K562 (cell line): Measurements from ENCODE around the gene FAM20C. TPM values are rescaled to one million over a fixed set of nuclear protein-coding genes. Genes with fewer than 3 reads are reported as not detected.

Experiments used
- ATAC-seq: fragments of 200-7000 bp; cut with Tn5 transposase; 3 replicates; pipeline ENCODE4 v1.9.1; 2020; ENCODE audit warnings: moderate library complexity
- BruUV-seq: library from RNA; stranded (reverse); fragments of 400-500 nt; replicated peaks from 2 replicates; lab custom pipeline; 2021; lab: Mats Ljungman, UMichigan
- CTCF ChIA-PET: fragments of 300-600 bp; formaldehyde crosslinking; extraction: SDS; loops from one replicate; lab custom pipeline; 2021; ENCODE audit warnings: low intra/inter-chr PET ratio; lab: Yijun Ruan, JAX
- POLR2A ChIA-PET: fragments of 300-600, 350-650 bp; sonication (Branson Sonifier 250); formaldehyde crosslinking; extraction: SDS; loops from one replicate; lab custom pipeline; 2021; ENCODE audit warnings: antibody characterized with exemption, inconsistent platforms; lab: Yijun Ruan, JAX
- DNase-seq, 4 experiments: peaks; one replicate each; pipeline versions ENCODE4 v3.0.0 to v3.0.0-alpha.2; 2011 to 2018; ENCODE audit warnings: low spot score in 3 of 4, mixed read lengths in 3 of 4; ENCODE audit errors: extremely low read depth in 1 of 4
- FAIRE-seq: peaks from 2 replicates; lab custom pipeline; 2011; peaks lifted over from hg19 to GRCh38; lab: Jason Lieb, UNC
- H2AFZ ChIP-seq: 2 replicates; pipeline ENCODE4 v1.6.0; 2011; ENCODE audit warnings: low read depth, low read length, control low read depth, inconsistent platforms
- H3K27ac ChIP-seq: fragments of 200-600 bp; 3 replicates; pipeline ENCODE4 v1.8.0; 2011; ENCODE audit warnings: low read depth, mild to moderate bottlenecking, control low read depth, inconsistent platforms, low read length, moderate library complexity, mixed read lengths; ENCODE audit errors: extremely low read depth
- H3K27me3 ChIP-seq, 2 experiments: fragments of 300-600 bp in 1 of 2; 2 replicates in 1 of 2; 3 replicates in 1 of 2; pipeline versions ENCODE4 v1.6.0 to v1.8.0; 2011; ENCODE audit warnings: inconsistent platforms in 2 of 2, low read length in 2 of 2, mild to moderate bottlenecking in 1 of 2, mixed read lengths in 1 of 2, moderate library complexity in 1 of 2; ENCODE audit not compliant: control insufficient read depth in 2 of 2, insufficient read depth in 2 of 2
- H3K36me3 ChIP-seq: fragments of 300-600 bp; 3 replicates; pipeline ENCODE4 v1.8.0; 2011; ENCODE audit warnings: mild to moderate bottlenecking, low read length, inconsistent platforms; ENCODE audit not compliant: control insufficient read depth, insufficient read depth
- H3K4me1 ChIP-seq, 2 experiments: fragments of 200-600 bp in 1 of 2; replicated peaks in 1 of 2; 2 replicates in 1 of 2; 3 replicates in 1 of 2; pipeline versions ENCODE4 v1.5.1 to v1.8.0; 2011; ENCODE audit warnings: inconsistent platforms in 2 of 2, low read length in 2 of 2, mild to moderate bottlenecking in 1 of 2, mixed read lengths in 1 of 2, moderate library complexity in 1 of 2; ENCODE audit not compliant: control insufficient read depth in 2 of 2, insufficient read depth in 2 of 2
- H3K4me2 ChIP-seq: 2 replicates; pipeline ENCODE4 v1.6.1; 2011; ENCODE audit warnings: low read length, control low read depth, inconsistent platforms, mixed read lengths; ENCODE audit not compliant: insufficient read depth
- H3K4me3 ChIP-seq: fragments of 200-600 bp; sonication (generic), shearing (Covaris generic); 2 replicates; pipeline ENCODE4 v1.5.1; 2016; ENCODE audit warnings: control low read depth, inconsistent platforms
- H3K79me2 ChIP-seq: fragments of 200-600 bp; 3 replicates; pipeline ENCODE4 v1.8.0; 2011; ENCODE audit warnings: low read length, inconsistent platforms; ENCODE audit not compliant: control insufficient read depth, insufficient read depth
- H3K9ac ChIP-seq, 2 experiments: 2 replicates each; pipeline versions ENCODE4 v1.6.0 to v1.6.1; 2011; ENCODE audit warnings: low read depth in 2 of 2, low read length in 2 of 2, control low read depth in 1 of 2, inconsistent platforms in 1 of 2, mild to moderate bottlenecking in 1 of 2, mixed read lengths in 1 of 2; ENCODE audit not compliant: insufficient read depth in 1 of 2
- H3K9me1 ChIP-seq: one replicate; pipeline ENCODE4 v1.6.0; 2011; ENCODE audit warnings: inconsistent platforms, mild to moderate bottlenecking, low read length, moderate library complexity; ENCODE audit not compliant: control insufficient read depth, insufficient read depth
- H3K9me3 ChIP-seq: replicated peaks from 2 replicates; pipeline ENCODE4 v1.5.1; 2011; ENCODE audit warnings: low read depth, low read length, inconsistent platforms; ENCODE audit not compliant: control insufficient read depth, insufficient read depth
- H4K20me1 ChIP-seq: replicated peaks from 2 replicates; pipeline ENCODE4 v1.6.1; 2011; ENCODE audit warnings: low read length, inconsistent platforms, mixed read lengths; ENCODE audit not compliant: control insufficient read depth, insufficient read depth
- EP300 ChIP-seq: IDR thresholded peaks from 2 replicates; pipeline ENCODE4 v1.6.1; 2012; ENCODE audit warnings: low read length, improper control_type of control experiment
- HIVEP1 ChIP-seq: fragments of 250-450 bp; sonication (Bioruptor Pico); IDR thresholded peaks from 2 replicates; pipeline ENCODE4 v1.4.0; 2020; ENCODE audit warnings: mild to moderate bottlenecking
- HNRNPL ChIP-seq: fragments of 200-400 bp; formaldehyde crosslinking; IDR thresholded peaks from 2 replicates; pipeline ENCODE4 v1.6.1; 2017; ENCODE audit warnings: low read depth, mild to moderate bottlenecking, low read length
- IFI16 ChIP-seq: fragments of 250-450 bp; sonication (Bioruptor Pico); IDR thresholded peaks from 2 replicates; pipeline ENCODE4 v2.1.2; 2022; ENCODE audit warnings: mild to moderate bottlenecking, inconsistent platforms
- RFX1 ChIP-seq: fragments of 450-650 bp; IDR thresholded peaks from 2 replicates; pipeline ENCODE4 v1.6.1; 2016; ENCODE audit warnings: mild to moderate bottlenecking, moderate library complexity
- SUPT5H ChIP-seq: fragments of 450-650 bp; IDR thresholded peaks from 2 replicates; pipeline ENCODE4 v1.6.1; 2016
- TFAM ChIP-seq: fragments of 250-450 bp; sonication (Bioruptor Pico); conservative IDR thresholded peaks from 2 replicates; pipeline ENCODE4 v1.5.0; 2021; ENCODE audit warnings: mild to moderate bottlenecking, moderate library complexity
- XRCC3 ChIP-seq: fragments of 450-650 bp; IDR thresholded peaks from 2 replicates; pipeline ENCODE4 v1.6.1; 2017; ENCODE audit warnings: mild to moderate bottlenecking, moderate library complexity
- ZNF263 ChIP-seq: sonication (generic); formaldehyde crosslinking; IDR thresholded peaks from 2 replicates; pipeline ENCODE4 v1.8.0; 2022; ENCODE audit warnings: mild to moderate bottlenecking, missing genetic modification reagents, borderline replicate concordance
- ZNF57 ChIP-seq: fragments of 450-650 bp; formaldehyde crosslinking; IDR thresholded peaks from 2 replicates; pipeline ENCODE4 v1.4.0; 2020; ENCODE audit warnings: mild to moderate bottlenecking, moderate library complexity
- WGBS: fragments of 100-300 bp; shearing (Covaris generic); methylation state at CpG from one replicate; pipeline ENCODE4 v1.1.6; 2016; ENCODE audit warnings: low coverage, mixed read lengths; ENCODE audit not compliant: insufficient coverage; ENCODE audit errors: missing lambda C conversion rate; 5-methylcytosine and 5-hydroxymethylcytosine counted together
- in situ Hi-C: fragments of 300-500 bp; cut with MboI; formaldehyde crosslinking; loops from 4 replicates; pipeline ENCODE4 v1.15.0; 2018; ENCODE audit warnings: inconsistent platforms, mixed read lengths
- intact Hi-C: fragments of 100-400 bp; cut with micrococcal nuclease; formaldehyde crosslinking; loops from 2 replicates; pipeline ENCODE4 v1.14.2; 2022
- polyA plus RNA-seq, 8 experiments: library from polyadenylated mRNA; depleted of rRNA in 4 of 8; stranded (reverse) in 5 of 8; unstranded in 3 of 8; fragments of >200 nt; fragmentation: Nextera tagmentation in 2 of 8; fragmentation: Illumina TruSeq in 1 of 8; extraction: Ambion mirVana in 2 of 8; extraction: Trizol in 1 of 8; gene quantifications; 2 replicates each; pipeline versions ENCODE4 v1.2.1 to v1.2.3, GENCODE V29; 2011 to 2014; ENCODE audit warnings: inconsistent platforms in 1 of 8, missing spikeins in 1 of 8
- total RNA-seq, 7 experiments: library from RNA; depleted of rRNA in 6 of 7; stranded (reverse); fragments of >200 nt in 6 of 7; fragmentation: Illumina TruSeq in 2 of 7; extraction: Trizol in 2 of 7; gene quantifications; 2 replicates each; pipeline versions ENCODE4 v1.2.1 to v1.2.3, GENCODE V29; 2011 to 2021; ENCODE audit warnings: low replicate concordance in 1 of 7
- TF ChIP-seq, protein P1 (sequence below): fragments of 450-650 bp; IDR thresholded peaks from 2 replicates; pipeline ENCODE4 v1.6.1; 2016; ENCODE audit warnings: missing biosample characterization, missing genetic modification characterization
- TF ChIP-seq, protein P2 (sequence below): sonication (generic); formaldehyde crosslinking; IDR thresholded peaks from 2 replicates; pipeline ENCODE4 v1.9.0; 2022; ENCODE audit warnings: mild to moderate bottlenecking, missing genetic modification reagents
- TF ChIP-seq, protein P3 (sequence below): fragments of 250-450 bp; sonication (Bioruptor Pico); IDR thresholded peaks from 2 replicates; pipeline ENCODE4 v1.5.0; 2021; ENCODE audit warnings: mild to moderate bottlenecking, moderate library complexity
- TF ChIP-seq, protein P4 (sequence below): fragments of 450-650 bp; formaldehyde crosslinking; IDR thresholded peaks from 2 replicates; pipeline ENCODE4 v1.4.0; 2020; ENCODE audit warnings: mild to moderate bottlenecking

The FAM20C gene
- total and polyA plus RNA-seq, 9 of the 15 experiments (the other 6 are each of a cell fraction or from before 2014, with no cell fraction given) = 0.09 TPM; not detected in 8

DNA sequence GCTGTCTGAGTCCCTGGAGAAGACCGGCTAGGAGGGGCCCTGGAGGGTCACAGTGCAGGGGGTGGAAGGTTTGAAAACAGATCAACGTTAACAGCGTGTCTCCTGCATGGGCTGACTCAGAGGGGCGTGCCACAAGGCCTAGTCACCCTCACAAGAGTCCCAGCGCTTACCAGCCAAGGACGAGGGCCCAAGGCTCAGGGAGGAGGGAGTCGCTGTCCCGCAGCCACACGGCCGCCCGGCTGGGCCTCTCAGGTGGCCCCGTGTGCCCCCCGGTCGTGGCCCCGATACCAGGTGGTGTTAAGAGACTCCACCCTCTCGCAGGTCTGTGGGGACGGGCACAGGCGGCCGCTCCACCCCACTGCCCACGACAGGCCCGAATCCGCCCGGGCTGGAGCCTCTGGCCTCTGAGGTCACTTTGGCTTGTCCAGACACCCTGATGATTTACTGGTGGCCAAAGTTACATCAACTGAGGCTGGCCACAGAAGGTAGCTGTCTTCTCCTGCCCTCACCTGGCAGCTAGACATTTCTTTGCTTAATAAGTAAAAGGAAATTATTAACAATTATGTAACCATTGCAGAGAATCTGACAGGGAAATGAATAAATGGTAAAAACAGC lies 34.0 kb downstream of the FAM20C start:
- intact Hi-C loops (no loop called here), in situ Hi-C loops (no loop called here)
- ATAC-seq (peak; percentile 58; the same call in 2 of the 3 replicates), DNase-seq (no peak), FAIRE-seq (no peak)
- POLR2A ChIA-PET = no interaction called here
- Histone ChIP-seq H3K4me1 (peaks cover 0 to 23% of the 10 kb centered on the region in 2 experiments; a peak in 2 of 5 replicates), H4K20me1 (0 out of 2 replicates have a peak, but pooled peaks cover 14% of the 10 kb centered on the region), H3K27me3 (peaks cover 51 to 69% of the 10 kb centered on the region in 2 experiments), H3K9me1 (no peaks in the 10 kb centered on the region), H3K79me2 (no peaks in the 10 kb centered on the region), H3K4me2 (no peak overlapping the region), H3K9ac (no peak overlapping the region), H3K27ac (no peak overlapping the region), H3K9me3 (no peaks in the 10 kb centered on the region), H3K4me3 (no peak overlapping the region), H2AFZ (no peak overlapping the region), H3K36me3 (no peaks in the 10 kb centered on the region)
- BruUV-seq = no TSS peak
- CTCF ChIA-PET = no interaction called here
- 6% methylated on average over 20 of the region's 23 CpGs for WGBS
- no peak for TF ChIP-seq HNRNPL
- no peak for TF ChIP-seq EP300
- no peak for TF ChIP-seq HIVEP1 (CRISPR knock-in tag)
- no peak for TF ChIP-seq ZNF57 (CRISPR knock-in tag)
- no peak for TF ChIP-seq XRCC3
- TF ChIP-seq ZNF263 = peak; percentile 66; the same call in 1 of the 2 replicates
- no peak for TF ChIP-seq RFX1
- TF ChIP-seq, protein P1, sequence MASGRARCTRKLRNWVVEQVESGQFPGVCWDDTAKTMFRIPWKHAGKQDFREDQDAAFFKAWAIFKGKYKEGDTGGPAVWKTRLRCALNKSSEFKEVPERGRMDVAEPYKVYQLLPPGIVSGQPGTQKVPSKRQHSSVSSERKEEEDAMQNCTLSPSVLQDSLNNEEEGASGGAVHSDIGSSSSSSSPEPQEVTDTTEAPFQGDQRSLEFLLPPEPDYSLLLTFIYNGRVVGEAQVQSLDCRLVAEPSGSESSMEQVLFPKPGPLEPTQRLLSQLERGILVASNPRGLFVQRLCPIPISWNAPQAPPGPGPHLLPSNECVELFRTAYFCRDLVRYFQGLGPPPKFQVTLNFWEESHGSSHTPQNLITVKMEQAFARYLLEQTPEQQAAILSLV (tag) = no peak
- TF ChIP-seq, protein P2, sequence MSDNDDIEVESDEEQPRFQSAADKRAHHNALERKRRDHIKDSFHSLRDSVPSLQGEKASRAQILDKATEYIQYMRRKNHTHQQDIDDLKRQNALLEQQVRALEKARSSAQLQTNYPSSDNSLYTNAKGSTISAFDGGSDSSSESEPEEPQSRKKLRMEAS (CRISPR knock-in tag) = peak; percentile 22; the same call in 1 of the 2 replicates
- TF ChIP-seq IFI16 (CRISPR knock-in tag) = no peak
- TF ChIP-seq TFAM = no peak
- TF ChIP-seq, protein P3, sequence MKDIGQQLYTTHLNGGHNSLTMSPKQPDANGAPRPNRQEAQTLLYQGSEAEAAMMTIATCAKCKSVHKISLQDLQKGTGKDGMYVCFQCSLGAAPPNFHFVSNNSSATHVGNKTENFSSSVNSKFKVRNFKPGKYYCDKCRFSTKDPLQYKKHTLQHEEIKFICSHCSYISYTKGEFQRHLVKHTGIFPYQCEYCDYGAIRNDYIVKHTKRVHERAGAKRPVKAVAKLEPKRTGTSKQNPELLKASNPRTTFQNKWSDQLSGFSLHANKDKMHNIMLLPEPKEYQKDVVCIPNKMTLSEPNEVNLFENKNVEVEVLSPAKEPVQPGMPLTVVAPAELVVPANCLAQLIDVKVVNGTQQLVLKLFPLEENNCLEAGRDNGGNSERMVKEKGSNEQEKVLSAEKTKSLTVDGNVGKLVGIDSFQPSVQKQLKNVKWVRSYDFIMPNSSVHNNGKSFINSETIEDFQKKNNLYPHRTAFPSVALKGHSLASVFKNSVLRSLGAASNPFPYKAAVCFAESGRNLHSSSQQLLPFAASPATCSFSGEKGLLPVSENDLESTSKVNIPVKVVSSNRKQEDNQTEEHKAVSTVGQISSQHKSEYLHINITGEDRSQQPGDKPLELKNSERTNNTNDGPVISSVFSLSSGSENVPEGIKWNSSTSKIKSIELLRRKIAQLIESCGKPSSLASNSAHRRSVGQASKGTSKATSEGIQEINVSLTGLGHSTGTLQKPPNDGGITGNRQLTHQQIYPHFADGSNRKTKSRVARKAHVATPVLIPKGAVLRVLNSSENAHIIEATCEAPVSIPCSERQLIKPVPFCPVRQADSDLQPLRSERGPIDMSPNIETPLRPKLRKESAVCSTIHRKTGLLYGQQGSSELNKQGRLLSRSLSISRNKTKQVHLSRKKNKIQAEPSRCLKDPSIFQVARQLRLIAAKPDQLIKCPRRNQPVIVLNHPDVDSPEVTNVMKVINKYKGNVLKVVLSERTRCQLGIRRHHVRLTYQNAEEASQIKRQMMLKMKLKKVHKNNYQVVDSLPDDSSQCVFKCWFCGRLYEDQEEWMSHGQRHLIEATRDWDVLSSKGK = no peak
- no peak for TF ChIP-seq SUPT5H
- TF ChIP-seq, protein P4, sequence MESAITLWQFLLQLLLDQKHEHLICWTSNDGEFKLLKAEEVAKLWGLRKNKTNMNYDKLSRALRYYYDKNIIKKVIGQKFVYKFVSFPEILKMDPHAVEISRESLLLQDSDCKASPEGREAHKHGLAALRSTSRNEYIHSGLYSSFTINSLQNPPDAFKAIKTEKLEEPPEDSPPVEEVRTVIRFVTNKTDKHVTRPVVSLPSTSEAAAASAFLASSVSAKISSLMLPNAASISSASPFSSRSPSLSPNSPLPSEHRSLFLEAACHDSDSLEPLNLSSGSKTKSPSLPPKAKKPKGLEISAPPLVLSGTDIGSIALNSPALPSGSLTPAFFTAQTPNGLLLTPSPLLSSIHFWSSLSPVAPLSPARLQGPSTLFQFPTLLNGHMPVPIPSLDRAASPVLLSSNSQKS = no peak
